Measurements from ENCODE around the gene DNAJC25. TPM values are rescaled to one million over a fixed set of nuclear protein-coding genes. Genes with fewer than 3 reads are reported as not detected.

Gene DNAJC25
- total and polyA plus RNA-seq, 2 of the 8 experiments (the other 6 are each of a cell fraction or from before 2014, with no cell fraction given), result 2.7 to 6.2 TPM

DNA sequence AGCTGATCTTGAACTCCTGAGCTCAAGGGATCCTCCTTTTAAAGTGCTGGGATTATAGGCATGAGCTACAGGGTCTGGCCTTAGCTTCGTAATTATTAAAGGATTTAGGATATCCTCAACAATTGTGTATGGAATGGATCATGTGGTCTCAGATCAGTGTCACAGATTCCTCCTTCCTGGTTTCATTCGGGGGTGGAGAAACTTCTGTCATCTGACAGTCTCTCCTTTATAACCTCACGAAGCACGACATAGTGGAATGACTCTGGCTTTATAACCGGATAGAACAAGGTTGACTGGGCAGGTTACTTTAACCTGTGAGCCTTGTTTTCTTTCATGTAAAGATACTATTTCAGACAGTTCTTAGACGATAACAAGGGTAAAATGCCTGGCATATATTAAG lies 25.9 kb downstream of the DNAJC25 start:
- no peak overlapping the region for H3K4ac ChIP-seq (replicated peaks; ENCODE audit: insufficient read length, low read depth, low read length)
- no peak overlapping the region for H2BK120ac ChIP-seq (replicated peaks; ENCODE audit: low read depth, low read length)
- H3K18ac ChIP-seq (ENCODE audit: extremely low read depth, low read length), result no peak overlapping the region
- ChIA-PET CTCF (ENCODE audit: partially characterized antibody) (interaction anchor here (0.8 to 1.3 kb wide), 2 partner anchors 56 to 1588 kb away, joined by 3 read pairs; no protein-coding TSS in a partner anchor), POLR2A (ENCODE audit: partially characterized antibody) (interaction anchor here (0.6 to 1.6 kb wide), 2 partner anchors 9 to 54 kb away, joined by 3 to 5 read pairs; no protein-coding TSS in a partner anchor)
- peaks cover 5% of the 10 kb centered on the region for H3K23me2 ChIP-seq (ENCODE audit: low read depth, low read length)
- no peak overlapping the region for H2AK5ac ChIP-seq (ENCODE audit: low read depth, low read length)
- no peak for DNase-seq (ENCODE audit: low read depth in 1 of 2, low spot score in 2 of 2)
- peaks cover 0 to 3% (median 0%) of the 10 kb centered on the region in 4 experiments; a peak in 2 of 7 replicates for H3K4me1 ChIP-seq (replicated peaks in 1 of 4; ENCODE audit: control insufficient read depth in 3 of 4, insufficient read depth in 4 of 4, low read length in 3 of 4)
- no peak overlapping the region for H2AFZ ChIP-seq (ENCODE audit: low read length)
- FAIRE-seq, result no peak
- no peaks in the 10 kb centered on the region for H3K79me2 ChIP-seq (ENCODE audit: control insufficient read depth in 1 of 2, insufficient read depth in 2 of 2, low read length in 2 of 2)
- no peak overlapping the region for H4K91ac ChIP-seq (replicated peaks; ENCODE audit: insufficient read length, low read length)
- H4K8ac ChIP-seq (ENCODE audit: extremely low read depth, insufficient read depth, low read length), result no peak overlapping the region
- no peaks in the 10 kb centered on the region for H3K27me3 ChIP-seq (replicated peaks in 1 of 4; ENCODE audit: control insufficient read depth in 3 of 4, extremely low read depth in 1 of 4, insufficient read depth in 3 of 4, low read length in 3 of 4)
- WGBS, 2 experiments (ENCODE audit: extremely low coverage in 1 of 2, insufficient coverage in 1 of 2, insufficient read length in 1 of 2, insufficient replicate concordance in 2 of 2, low coverage in 1 of 2, low lambda C conversion rate in 2 of 2, missing lambda C conversion rate in 1 of 2), result 75% methylated on average over 6 of the region's 6 CpGs; no CpG with 5 or more reads in 1 of the 2 experiments
- no peak overlapping the region for H3K56ac ChIP-seq (replicated peaks; ENCODE audit: insufficient read length, low read depth, low read length)
- H3K9me3 ChIP-seq (ENCODE audit: insufficient read depth in 2 of 2, low read depth in 1 of 2, low read length in 1 of 2), result no peaks in the 10 kb centered on the region
- H3K36me3 ChIP-seq (ENCODE audit: control insufficient read depth in 2 of 4, insufficient read depth in 4 of 4, low read length in 3 of 4), result peaks cover 0 to 11% (median 1%) of the 10 kb centered on the region in 4 experiments; a peak in 3 of 8 replicates
- H3K14ac ChIP-seq (ENCODE audit: insufficient read length), result no peak overlapping the region
- TF ChIP-seq NANOG (IDR thresholded peaks at IDR 0.05; ENCODE audit: insufficient read depth, low read depth, low read length, poor library complexity, severe bottlenecking), result no peak
- TF ChIP-seq, protein P1, sequence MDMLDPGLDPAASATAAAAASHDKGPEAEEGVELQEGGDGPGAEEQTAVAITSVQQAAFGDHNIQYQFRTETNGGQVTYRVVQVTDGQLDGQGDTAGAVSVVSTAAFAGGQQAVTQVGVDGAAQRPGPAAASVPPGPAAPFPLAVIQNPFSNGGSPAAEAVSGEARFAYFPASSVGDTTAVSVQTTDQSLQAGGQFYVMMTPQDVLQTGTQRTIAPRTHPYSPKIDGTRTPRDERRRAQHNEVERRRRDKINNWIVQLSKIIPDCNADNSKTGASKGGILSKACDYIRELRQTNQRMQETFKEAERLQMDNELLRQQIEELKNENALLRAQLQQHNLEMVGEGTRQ (IDR thresholded peaks at IDR 0.05; ENCODE audit: low read length), result peak; percentile 28; the same call in 1 of the 2 replicates
- no peaks in the 10 kb centered on the region for H3K79me1 ChIP-seq (ENCODE audit: low read depth, low read length)
- no peak overlapping the region for H3K23ac ChIP-seq (ENCODE audit: insufficient read length)
- H2BK5ac ChIP-seq (ENCODE audit: low read depth, low read length), result no peak overlapping the region
- H2BK20ac ChIP-seq (ENCODE audit: low read length), result no peak overlapping the region
- no peak overlapping the region for H3K4me2 ChIP-seq (ENCODE audit: insufficient read depth in 1 of 2, low read depth in 2 of 2, low read length in 2 of 2)
- H4K5ac ChIP-seq (ENCODE audit: insufficient read length, low read depth, low read length), result no peak overlapping the region
- no peak overlapping the region for H2BK15ac ChIP-seq (ENCODE audit: low read length)
- H3K9ac ChIP-seq (replicated peaks in 1 of 4; ENCODE audit: extremely low read depth in 1 of 4, low read depth in 3 of 4, low read length in 3 of 4), result no peak overlapping the region
- no peak overlapping the region for H2BK12ac ChIP-seq (ENCODE audit: low read depth, low read length)
- no peak overlapping the region for H3K27ac ChIP-seq (ENCODE audit: low read depth, low read length)
- peaks cover 0 to 3% of the 10 kb centered on the region in 2 experiments for H4K20me1 ChIP-seq (replicated peaks in 1 of 2; ENCODE audit: control insufficient read depth in 1 of 2, insufficient read depth in 2 of 2, low read length in 2 of 2)
- no peak overlapping the region for H3K4me3 ChIP-seq (ENCODE audit: extremely low read depth in 1 of 4, insufficient read depth in 2 of 4, low read depth in 3 of 4, low read length in 4 of 4)
